NCI-H146 (cell line): ENCODE measurements around the gene CATSPERD.
"Not testable (repeated sequence)": the region's sequence is repeated elsewhere in the genome, so short reads cannot be mapped to it uniquely, and the experiment has no call there.

Source experiments
- DNase-seq: peaks from one replicate; lab custom pipeline; 2025; lab: John Stamatoyannopoulos, UW

CATSPERD gene

DNA sequence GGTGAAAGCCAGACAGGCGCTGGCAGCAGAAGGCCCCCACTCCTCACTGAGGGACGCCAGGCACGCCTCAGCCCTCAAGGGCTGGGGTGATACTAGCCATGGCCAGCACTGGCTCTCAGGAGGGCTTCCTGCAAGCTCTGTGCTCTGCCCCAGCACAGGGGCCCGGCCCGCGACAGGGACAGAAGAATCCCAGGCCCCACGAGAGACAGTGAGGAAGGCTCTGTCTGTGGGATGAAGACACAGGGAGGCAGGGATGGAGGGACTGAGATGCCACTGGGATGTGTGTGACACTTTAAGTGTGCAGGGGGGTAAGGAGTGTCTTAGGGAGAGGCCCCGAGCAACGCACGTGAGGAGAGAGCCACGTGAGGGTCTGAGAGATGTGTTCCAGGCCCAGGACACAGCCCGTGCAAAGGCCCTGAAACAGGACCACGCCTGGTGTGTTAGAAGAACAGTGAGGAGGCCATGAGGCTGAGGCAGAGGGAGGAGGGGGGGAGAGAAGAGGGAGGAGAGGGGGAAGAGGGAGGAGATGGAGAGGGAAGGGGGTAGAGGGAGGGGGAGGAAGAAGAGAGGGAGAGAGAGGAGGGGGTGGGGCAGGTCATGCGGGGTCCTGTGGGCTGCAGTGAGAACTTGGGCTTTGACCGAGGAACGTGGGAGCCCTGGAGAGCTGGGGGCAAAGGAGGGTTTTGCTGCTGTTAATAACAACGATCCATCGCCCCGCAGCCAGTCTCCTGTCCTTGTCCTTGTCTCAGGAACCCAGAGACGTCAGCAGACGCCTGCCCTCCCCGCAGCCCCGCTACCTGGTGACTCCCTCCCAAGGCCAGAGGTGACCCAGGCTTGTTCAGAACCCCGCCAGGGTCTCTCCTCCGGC is 23.2 kb upstream of the CATSPERD start:
- no peak for DNase-seq

DNA sequence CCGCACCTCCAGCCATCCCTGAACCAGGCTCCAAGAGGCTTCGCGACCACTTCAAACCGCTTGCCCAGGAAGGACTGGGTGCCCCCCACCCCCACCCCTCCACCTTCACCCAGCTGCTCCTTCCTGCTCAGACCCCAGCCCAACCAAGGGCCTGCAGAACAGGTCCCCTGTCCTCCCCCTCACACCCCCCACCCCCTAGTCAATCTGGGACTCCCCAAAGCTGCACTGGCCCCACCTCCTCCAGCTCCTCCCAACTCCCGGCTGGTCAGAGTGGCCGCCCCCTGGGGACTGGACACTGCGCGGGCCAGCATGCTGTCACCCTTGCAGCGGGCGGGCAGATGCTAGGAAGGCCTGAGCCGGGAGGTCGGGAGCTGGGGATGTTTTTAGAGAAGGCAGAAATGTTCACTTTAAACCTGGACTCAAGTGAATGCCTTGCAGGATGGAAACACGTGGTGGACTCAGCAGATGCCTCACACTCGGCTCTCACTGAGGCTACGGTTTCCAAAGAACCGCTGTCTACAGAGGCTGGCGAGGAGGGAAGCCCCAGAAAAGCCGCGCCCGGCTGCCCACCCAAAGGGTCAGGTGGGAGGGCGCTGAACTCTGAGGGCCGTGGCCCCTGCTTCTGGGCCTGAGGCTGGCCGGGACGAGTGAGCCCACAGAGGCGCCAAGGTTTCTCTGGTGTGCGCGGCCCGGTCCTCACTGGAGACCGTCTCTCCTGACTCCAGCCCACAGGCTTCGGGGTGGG is 22.4 kb upstream of the CATSPERD start:
- DNase-seq = no peak

DNA sequence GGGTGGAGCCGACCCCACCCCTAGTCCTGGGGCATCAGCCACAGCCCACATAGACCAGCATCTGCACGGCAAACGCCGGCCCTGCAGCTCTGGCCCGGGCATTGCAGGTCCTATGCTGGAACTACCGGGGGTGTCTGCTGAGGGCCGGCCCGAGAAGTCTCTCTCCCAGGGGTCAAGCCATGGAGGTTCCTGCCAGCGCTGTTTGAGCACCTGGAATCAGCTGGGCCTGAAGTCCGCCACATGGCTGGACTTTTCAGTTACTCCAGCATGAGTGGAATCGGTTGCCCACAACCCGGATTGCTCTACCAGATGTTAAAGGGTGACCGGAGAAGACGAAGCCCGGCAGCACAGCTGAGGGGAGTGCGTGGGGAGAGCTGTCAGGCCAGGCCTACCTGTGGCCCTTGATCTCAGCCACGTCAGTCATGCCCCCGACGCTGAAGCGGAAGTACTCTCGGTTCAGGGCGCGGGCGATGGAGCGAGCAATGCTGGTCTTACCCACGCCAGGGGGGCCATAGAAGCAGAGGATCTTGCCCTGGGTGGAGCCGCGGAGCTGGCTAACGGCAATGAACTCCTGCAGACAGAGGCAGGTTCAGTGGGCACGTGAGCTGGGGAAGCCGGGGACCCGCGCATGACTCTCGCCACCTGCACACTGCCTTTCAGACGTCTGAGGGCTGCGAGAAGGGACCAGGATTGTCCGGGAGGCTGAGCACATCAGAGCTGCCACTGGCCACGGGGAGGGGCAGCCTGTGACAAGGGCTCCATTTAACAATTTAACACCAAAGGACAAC is 21.6 kb upstream of the CATSPERD start:
- no peak for DNase-seq

DNA sequence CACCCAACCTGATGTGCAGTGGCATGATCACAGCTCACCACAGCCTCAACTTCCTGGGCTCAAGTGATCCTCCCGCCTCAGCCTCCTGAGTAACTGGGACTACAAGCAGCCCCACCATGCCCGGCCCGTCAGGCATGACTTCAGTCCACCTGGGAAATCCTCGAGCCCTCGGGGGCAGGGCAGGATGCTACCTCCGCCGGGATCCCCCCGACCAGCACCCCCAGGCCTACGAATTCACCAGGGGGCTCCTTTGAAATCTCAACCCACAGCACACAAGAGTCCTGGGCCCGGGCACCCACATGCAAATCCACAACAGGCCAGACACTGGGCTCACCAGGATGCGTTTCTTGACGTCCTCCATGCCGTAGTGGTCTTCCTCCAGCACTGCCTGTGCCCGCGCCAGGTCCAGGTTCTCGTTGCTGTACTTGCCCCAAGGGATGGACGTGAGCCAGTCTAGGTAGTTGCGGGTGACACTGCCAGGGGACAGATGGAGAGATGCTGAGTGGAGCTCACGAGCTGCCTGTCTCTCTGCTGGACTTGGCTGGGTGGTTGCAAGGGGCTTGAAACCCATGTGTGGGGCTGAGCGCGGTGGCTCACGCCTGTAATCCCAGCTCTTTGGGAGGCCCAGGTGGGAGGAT is 19.9 kb upstream of the CATSPERD start:
- DNase-seq = no peak

DNA sequence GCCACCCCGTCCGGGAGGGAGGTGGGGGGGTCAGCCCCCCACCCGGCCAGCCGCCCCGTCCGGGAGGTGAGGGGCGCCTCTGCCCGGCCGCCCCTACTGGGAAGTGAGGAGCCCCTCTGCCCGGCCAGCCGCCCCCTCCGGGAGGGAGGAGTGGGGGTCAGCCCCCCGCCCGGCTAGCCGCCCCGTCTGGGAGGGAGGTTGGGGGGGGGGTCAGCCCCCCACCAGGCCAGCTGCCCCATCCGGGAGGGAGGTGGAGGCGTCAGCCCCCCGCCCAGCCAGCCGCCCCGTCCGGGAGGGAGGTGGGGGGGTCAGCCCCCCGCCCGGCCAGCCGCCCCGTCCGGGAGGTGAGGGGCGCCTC is 18.4 kb upstream of the CATSPERD start:
- DNase-seq = not testable (repeated sequence)

DNA sequence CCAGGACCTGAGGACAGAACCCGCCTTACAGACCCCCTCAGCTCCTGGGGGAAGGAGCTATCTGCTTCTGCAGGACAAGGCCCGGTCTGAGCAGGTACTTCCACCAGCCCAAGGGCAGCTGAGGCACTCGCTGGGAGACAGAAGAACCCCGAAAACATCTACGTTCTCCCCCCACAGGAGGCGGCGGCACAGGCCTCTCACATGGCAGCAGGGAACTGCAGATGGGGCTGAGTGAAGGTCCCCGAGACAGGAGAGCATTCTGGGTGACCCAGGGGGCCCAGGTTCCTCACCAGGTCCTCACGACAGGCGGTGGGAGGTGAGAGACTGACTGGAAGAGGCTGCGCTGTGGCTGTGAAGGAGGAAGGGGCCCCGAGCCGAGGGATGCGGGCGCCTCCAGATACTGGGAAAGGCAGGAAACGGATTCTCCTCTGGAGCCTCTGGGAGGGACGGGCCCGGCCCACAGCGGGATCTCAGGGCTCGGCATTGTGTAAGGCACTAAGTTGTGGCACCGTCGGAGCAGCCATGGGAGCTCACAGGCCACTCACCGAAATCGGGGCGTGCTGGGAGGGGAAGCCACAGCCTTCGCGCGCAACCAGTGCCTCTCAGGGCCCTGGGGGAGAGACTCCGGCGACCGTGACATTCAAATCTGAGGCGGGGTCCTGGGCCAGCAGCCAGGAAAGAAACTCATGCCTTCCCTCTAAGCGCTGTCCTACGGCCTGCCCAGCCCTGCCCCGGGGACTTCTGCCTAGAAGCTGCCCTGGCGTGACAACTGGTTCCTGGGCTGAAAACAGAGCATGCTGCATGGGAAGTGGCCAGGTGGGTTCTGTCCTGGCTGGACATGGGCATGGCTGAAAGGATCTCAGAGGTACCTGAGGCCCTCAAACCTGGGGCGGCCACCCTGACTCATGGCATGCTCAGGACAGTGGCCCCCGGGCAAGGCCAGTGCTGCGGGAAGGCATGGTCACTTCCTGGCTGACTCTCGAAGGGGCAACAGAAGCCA is 16.3 kb upstream of the CATSPERD start:
- DNase-seq = no peak

DNA sequence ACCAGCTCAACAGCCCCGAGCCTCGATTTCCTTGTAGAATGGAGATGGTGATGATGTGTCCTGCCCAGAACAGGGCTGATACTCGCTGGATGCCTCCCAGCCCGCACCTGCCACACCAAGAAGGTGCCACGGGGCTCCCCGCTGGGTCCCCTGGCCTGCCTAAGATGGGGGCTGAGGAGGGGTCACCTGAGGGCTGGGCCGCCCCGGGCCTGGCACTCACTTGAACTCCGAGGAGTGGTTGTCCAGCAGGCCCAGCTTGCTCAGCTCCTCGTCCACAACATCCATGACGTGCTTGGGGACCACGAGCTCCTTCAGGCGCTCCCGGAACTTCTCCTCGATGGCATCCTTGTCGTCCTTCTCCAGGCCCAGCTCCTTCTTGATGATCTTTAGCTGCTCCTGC is 14.9 kb upstream of the CATSPERD start:
- no peak for DNase-seq

DNA sequence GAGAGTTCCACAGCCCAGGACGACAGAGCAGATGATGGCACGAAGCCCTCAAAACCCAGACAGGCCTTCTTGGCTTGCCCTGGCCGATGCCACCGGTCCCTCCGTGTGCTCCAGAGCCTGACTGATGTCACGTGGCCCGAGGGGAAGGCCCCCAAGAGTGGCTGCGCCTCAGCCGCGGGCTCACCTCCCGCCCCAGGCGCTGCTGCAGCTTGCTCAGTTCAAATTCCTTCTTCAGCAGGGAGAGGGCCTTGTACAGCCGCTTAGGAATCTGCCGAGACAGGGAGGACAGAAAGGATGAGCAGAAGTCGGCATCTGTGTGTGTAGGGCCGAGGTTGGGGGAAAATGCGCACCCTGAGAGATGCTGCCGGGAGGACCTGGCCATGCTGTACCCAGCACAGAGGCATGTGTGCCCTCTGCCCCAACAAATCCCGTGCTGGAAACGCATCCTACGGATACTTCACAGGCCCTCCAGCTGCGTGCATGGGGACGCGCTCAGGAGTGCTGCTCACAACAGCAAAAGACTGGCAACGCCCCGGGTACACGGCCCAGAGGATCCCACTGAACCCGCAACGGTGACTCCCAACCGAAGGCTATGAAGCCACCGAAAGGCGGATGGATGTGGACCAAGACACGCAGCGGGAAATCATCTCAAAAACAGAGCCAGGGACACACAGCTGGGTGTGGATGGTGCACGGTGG is 13.4 kb upstream of the CATSPERD start:
- no peak for DNase-seq

DNA sequence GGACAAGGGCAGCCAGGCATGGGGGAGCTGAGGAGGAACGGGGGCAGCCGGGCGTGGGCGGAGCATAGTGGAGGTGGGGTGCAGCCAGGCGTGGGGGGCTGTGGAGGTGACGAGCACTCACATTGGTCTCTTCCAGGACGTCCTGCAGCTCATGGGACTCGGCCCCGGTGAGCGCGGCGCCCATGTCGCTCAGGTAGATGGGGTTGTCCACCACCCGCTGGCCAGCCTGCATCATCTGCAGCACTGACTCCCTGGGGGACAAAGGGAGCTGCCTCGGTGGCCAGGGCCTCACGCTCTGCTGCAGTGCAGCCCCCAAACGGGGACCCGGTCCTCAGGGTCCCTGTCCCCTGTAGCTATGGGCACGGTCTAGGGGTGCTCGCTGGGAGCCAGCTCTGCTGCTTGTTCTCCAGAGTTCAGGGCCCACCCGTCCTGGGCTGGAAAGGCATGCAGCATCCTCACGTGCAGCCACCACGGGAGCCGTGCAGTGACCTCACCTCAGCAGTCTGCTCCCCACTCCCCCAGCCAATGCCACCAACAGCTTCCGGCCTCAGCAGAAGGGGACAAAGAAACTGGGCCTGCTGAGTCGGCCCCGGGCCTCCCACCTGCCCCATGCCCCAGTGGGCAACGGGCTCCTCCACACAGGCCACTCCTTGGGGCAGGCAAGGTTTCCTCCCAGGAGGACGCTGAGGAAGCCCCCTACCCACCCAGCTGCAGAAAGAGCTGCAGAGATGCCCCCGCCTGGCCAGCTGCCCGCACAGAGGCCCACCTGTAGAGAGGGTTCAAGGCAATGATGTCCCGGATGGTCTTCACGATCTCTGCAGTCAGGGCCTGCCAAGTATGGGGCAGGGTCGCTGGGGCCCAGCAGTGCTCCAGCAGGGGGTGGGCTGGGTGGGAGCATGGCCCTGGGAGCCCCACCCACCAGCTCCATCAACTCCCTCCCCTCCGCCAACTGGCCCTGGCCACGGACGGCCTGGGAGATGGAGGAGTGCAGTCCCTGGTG is 12.6 kb upstream of the CATSPERD start:
- DNase-seq = no peak

DNA sequence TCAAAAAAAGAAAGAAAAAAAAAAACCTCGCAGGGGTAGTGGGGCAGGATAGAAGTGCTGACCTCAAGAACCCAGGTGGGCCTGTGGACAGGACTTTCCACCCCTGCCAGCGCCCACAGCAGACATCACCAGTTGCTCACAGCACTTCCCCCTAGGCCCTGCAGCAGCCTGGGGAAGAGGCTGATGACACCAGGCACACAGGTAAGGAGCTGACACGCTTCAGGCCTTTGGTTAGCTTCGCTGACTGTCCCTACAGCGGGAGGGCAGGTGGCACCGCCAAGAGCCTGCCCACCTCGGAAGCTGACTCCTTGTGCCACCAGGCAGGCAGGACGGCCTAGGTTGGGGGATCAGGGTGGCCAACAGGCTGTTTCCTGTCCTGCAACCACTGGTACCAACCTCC is 9.4 kb upstream of the CATSPERD start:
- DNase-seq = no peak

DNA sequence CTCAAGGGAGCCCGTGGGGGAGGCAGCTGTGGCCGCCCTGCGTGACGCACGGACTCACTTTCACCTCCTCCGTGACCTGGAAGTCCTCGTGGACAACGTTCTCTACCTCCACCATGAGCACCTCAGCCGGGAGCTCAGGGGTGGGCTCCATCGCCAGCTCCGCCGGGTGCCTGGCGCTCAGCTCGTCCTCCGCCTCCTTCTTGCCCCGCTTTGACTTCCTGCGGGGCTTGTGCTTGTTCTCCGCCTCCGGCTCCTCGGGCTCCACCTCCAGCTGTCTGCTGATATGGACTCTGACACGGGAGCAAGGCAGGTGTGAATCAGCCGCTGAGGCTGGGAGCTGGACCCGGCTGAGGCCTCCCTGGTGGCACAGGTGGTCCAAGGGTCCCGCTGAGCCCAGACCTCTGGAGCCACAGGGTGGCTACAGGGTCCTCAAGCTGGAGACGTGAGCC is 8.7 kb upstream of the CATSPERD start:
- DNase-seq = no peak

DNA sequence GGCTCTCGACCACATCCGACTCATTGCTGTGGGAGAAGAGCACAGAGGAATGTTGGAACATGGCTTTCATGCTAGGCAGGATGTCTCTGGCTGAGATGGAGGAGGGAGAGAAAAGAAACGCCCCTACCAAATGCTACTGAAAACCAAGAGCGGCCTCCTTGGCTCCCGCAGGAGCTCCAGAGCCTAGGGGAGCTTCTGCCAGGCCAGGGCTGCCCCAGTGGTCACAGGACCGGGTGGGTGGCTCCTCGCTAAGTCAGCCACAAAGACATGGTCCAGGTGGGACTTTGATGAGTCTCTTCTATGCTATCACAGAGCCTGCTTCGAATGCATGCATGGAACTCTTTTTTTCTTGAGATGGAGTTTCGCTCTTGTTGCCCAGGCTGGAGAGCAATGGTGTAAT is 7.2 kb upstream of the CATSPERD start:
- no peak for DNase-seq

DNA sequence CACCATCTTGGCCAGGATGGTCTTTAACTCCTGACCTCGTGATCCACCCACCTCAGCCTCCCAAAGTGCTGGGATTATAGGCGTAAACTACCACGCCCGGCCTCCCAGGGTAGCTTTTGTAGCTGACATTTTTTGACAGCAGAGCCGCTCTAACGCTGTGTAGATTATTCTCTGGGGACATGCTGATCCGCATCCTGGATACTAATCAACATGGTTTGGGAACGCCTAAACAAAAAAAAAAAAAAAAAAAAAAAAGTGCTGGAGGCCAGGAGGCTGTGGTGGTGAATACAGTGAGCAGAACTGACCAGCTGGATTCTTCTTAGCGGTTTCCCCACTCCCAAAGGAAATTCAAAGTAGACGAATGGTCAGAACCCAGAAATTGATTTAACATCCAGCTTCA is 5.6 kb upstream of the CATSPERD start:
- no peak for DNase-seq

DNA sequence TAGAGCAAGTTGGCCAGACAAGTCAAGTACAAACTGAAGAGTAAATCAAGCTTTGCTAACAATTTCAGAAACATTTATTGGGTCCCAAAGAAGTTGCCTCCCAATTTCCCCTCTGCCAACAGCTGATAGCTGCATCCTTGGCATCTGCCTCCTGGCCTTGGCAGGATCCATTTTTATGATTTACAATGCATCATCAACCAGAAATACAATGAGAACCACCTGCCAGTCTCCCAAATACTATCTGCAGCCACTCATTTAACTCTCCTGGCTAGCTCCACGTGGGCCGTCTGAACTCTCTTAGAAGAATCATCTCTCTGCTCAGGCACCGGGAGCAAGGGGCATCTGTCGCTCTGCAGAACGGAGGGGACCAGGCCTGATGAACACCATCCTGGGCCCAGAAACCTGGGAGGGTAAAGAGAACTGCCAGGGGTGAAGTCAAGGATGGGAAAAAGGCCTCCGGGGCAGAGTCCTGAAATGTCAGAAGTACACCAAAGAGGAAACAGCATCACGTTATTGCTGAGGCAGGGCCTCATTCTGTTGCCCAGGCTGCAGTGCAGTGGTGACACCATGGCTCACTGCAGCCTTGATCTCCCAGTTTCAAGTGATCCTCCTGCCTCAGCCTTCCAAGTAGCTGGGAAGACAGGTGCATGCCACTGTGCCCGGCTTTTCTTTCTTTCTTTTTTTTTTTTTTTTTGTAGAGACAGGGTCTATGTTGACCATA is 3.1 kb upstream of the CATSPERD start:
- no peak for DNase-seq

DNA sequence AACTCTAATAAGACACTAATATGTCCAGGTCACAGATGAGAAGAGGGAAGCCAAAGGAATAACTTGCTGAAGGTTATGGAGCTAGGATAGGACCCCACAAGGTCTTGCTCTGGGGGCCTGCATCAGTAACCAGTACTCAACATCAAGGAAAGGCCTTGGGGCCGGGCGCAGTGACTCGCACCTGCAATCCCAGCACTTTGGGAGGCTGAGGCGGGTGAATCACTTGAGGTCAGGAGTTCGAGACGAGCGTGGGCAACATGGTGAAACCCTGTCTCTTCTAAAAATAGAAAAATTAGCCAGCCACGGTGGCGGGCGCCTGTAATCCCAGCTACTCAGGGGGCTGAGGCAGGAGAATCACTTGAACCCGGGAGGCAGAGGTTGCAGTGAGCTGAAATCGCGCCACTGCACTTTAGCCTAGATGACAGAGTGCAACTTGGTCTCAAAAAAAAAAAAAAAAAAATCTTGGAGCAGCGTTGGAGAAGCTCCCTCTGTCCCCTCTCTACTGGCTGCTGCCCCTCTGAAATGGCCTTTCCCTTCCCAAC is 2.3 kb upstream of the CATSPERD start:
- no peak for DNase-seq

DNA sequence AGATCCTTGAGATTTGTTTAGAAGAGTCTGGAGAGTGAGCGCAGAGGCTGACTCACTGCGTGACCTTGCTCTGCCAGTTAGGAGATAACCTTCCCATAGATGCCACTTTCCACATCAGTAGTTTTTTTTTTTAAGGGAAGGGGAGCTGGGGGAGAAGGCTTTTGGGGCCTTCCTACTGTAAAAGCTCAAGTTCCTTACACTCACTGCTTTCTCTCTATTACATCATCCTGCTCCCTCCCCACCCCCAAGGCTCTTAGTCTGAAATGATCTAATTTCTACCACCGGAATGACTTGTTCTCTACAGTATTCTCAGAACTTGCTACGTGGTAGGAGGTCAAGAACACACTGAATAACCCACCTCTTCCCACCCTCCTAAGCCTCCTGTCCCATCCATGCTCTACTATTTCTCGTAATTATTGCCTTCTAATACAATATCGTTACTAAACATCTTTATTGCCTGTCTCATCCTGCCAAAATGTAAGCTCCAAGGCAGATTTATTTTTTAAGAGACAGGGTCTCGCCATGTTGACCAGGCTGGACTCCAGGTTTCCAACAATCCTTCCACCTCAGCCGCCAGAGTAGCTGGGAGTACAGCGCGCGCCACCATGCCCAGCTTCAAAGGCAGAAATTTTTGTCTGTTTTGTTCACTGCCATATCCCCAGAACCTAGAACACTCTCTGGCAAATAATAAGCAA is 1.7 kb upstream of the CATSPERD start:
- no peak for DNase-seq

DNA sequence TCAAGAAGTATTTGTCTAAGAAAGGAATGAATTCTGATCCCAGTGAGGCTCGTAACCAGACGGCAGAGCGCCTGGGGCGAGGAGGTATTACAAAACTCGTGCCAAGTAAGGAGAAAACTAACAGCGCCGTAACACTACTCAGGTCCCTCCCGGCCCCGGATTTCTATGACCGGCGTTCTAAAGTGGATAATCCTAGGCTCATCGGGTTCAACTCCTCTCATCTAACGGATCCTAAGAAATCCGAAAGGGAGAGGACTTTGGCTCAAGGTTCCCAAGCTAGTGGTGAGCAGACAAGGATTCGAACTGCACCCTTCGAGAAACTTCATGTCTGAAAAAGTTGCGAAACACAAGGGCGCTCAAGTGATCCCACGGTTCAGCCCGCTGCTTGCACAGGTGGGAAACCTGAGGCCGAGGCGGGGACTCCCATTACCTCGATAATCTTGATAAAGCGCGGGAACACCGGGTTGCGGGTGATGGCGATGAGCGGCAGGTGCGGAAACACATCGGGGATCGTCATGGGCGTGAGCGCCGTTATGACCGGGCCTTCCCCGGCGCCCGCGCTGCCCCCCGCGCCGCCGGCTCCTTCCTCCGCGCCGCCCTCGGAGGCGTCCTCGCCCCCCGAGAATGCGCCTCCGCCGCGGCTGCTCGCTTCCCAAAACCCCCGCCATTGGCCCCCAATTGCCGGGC is 1.0 kb upstream of the CATSPERD start:
- DNase-seq = peak; percentile 10
